HepG2 (cell line): Measurements from ENCODE around the gene TMEM190. TPM values are rescaled to one million over a fixed set of nuclear protein-coding genes. Genes with fewer than 3 reads are reported as not detected.
A peak's percentile ranks its signal among the peaks of the same experiment; 100 is the strongest.

ENCODE experiments used
- ATAC-seq: fragments of 200-7000 bp; cut with Tn5 transposase; 3 replicates; pipeline ENCODE4 v1.9.1; 2020; ENCODE audit warnings: mild to moderate bottlenecking, moderate library complexity
- BruUV-seq: library from RNA; stranded (reverse); fragments of 400-500 nt; replicated peaks from 2 replicates; lab custom pipeline; 2021; lab: Mats Ljungman, UMichigan
- CTCF ChIA-PET: fragments of 300-600 bp; formaldehyde crosslinking; extraction: SDS; loops from one replicate; lab custom pipeline; 2021; ENCODE audit warnings: low total read pairs, inconsistent platforms, low intra/inter-chr PET ratio; lab: Yijun Ruan, JAX
- POLR2A ChIA-PET: fragments of 350-600 bp; sonication (Branson Sonifier 250); formaldehyde crosslinking; loops from one replicate; lab custom pipeline; 2020; ENCODE audit warnings: antibody characterized with exemption, inconsistent platforms; lab: Yijun Ruan, JAX
- DNase-seq: peaks from one replicate; pipeline ENCODE4 v3.0.0-alpha.2; 2015; ENCODE audit warnings: low spot score
- FAIRE-seq: peaks from 3 replicates; lab custom pipeline; 2011; peaks lifted over from hg19 to GRCh38; lab: Jason Lieb, UNC
- H2AFZ ChIP-seq: one replicate; pipeline ENCODE4 v1.6.1; 2011; ENCODE audit warnings: low read length, inconsistent platforms
- H3K27ac ChIP-seq: fragments of 300-600 bp; 3 replicates; pipeline ENCODE4 v1.8.0; 2011; ENCODE audit warnings: mixed run types, mild to moderate bottlenecking, mixed read lengths, low read length, inconsistent platforms; ENCODE audit not compliant: insufficient read depth; ENCODE audit errors: extremely low read length
- H3K27me3 ChIP-seq, 2 experiments: fragments of 200-600 bp in 1 of 2; 2 replicates in 1 of 2; 3 replicates in 1 of 2; pipeline versions ENCODE4 v1.6.0 to v1.8.0; 2011; ENCODE audit warnings: low read length in 2 of 2, mild to moderate bottlenecking in 2 of 2, moderate library complexity in 2 of 2, inconsistent platforms in 1 of 2; ENCODE audit not compliant: insufficient read depth in 2 of 2, control insufficient read depth in 1 of 2
- H3K36me3 ChIP-seq, 2 experiments: fragments of 200-600 bp in 1 of 2; replicated peaks in 1 of 2; 2 replicates in 1 of 2; 3 replicates in 1 of 2; pipeline versions ENCODE4 v1.5.1 to v1.8.0; 2011; ENCODE audit warnings: low read length in 2 of 2, inconsistent platforms in 1 of 2; ENCODE audit not compliant: insufficient read depth in 2 of 2, control insufficient read depth in 1 of 2
- H3K4me1 ChIP-seq: 2 replicates; pipeline ENCODE4 v1.5.1; 2012; ENCODE audit warnings: low read length, inconsistent platforms; ENCODE audit not compliant: insufficient read depth
- H3K4me2 ChIP-seq: 2 replicates; pipeline ENCODE4 v1.6.0; 2011; ENCODE audit warnings: low read depth, low read length, inconsistent platforms
- H3K4me3 ChIP-seq, 3 experiments: fragments of 200-600 bp in 1 of 3; sonication (generic), shearing (Covaris generic) in 1 of 3; replicated peaks in 1 of 3; 2 replicates each; pipeline ENCODE4 v1.5.1; 2011 to 2016; ENCODE audit warnings: low read length in 3 of 3, inconsistent platforms in 2 of 3, low read depth in 2 of 3, mild to moderate bottlenecking in 2 of 3, control low read depth in 1 of 3, mixed read lengths in 1 of 3; ENCODE audit not compliant: insufficient read depth in 1 of 3
- H3K79me2 ChIP-seq: one replicate; pipeline ENCODE4 v1.6.1; 2011; ENCODE audit warnings: low read length, inconsistent platforms; ENCODE audit not compliant: insufficient read depth
- H3K9ac ChIP-seq: 2 replicates; pipeline ENCODE4 v1.6.0; 2011; ENCODE audit warnings: mild to moderate bottlenecking, low read depth, low read length, inconsistent platforms; ENCODE audit not compliant: insufficient read depth
- H3K9me3 ChIP-seq: 2 replicates; pipeline ENCODE4 v1.5.1; 2012; ENCODE audit warnings: mild to moderate bottlenecking, low read length
- H4K20me1 ChIP-seq: 2 replicates; pipeline ENCODE4 v1.6.0; 2011; ENCODE audit warnings: inconsistent platforms, mild to moderate bottlenecking, low read length, moderate library complexity; ENCODE audit not compliant: insufficient read depth
- CBX2 ChIP-seq, 2 experiments: fragments of 200-600 bp in 1 of 2; sonication (generic); formaldehyde crosslinking in 1 of 2; IDR thresholded peaks; 2 replicates each; pipeline versions ENCODE4 v1.7.0 to v1.8.1; 2018 to 2022; ENCODE audit warnings: low read depth in 2 of 2, low read length in 1 of 2, mild to moderate bottlenecking in 1 of 2, missing genetic modification reagents in 1 of 2
- EZH2 ChIP-seq: conservative IDR thresholded peaks from 2 replicates; pipeline ENCODE4 v1.6.1; 2012; ENCODE audit warnings: mild to moderate bottlenecking, low read depth, low read length, moderate library complexity
- FOXM1 ChIP-seq: sonication (generic); formaldehyde crosslinking; IDR thresholded peaks from 2 replicates; pipeline ENCODE4 v1.5.0; 2020; ENCODE audit warnings: missing genetic modification reagents
- GABPA ChIP-seq, 2 experiments: IDR thresholded peaks; 2 replicates each; pipeline ENCODE4 v1.6.1; 2011 to 2016; ENCODE audit warnings: low read depth in 2 of 2, low read length in 1 of 2, missing biosample characterization in 1 of 2, missing genetic modification characterization in 1 of 2
- GLI4 ChIP-seq: sonication (generic); formaldehyde crosslinking; IDR thresholded peaks from 2 replicates; pipeline ENCODE4 v1.5.1; 2020; ENCODE audit warnings: missing genetic modification reagents, mild to moderate bottlenecking, moderate library complexity, borderline replicate concordance
- MTF2 ChIP-seq: sonication (generic); formaldehyde crosslinking; IDR thresholded peaks from 2 replicates; pipeline ENCODE4 v1.5.0; 2020; ENCODE audit warnings: missing genetic modification reagents, borderline replicate concordance
- PRPF4 ChIP-seq: fragments of 200-400 bp; formaldehyde crosslinking; IDR thresholded peaks from 2 replicates; pipeline ENCODE4 v1.6.1; 2016; ENCODE audit warnings: low read length, low read depth; ENCODE audit not compliant: poor library complexity, severe bottlenecking
- REXO4 ChIP-seq: sonication (generic); formaldehyde crosslinking; IDR thresholded peaks from 2 replicates; pipeline ENCODE4 v1.8.0; 2022; ENCODE audit warnings: missing genetic modification reagents, mild to moderate bottlenecking, borderline replicate concordance
- ZNF350 ChIP-seq: sonication (generic); formaldehyde crosslinking; IDR thresholded peaks from 2 replicates; pipeline ENCODE4 v1.4.0; 2020; ENCODE audit warnings: mild to moderate bottlenecking, low read depth, missing genetic modification reagents, borderline replicate concordance
- ZNF547 ChIP-seq: sonication (generic); formaldehyde crosslinking; IDR thresholded peaks from 2 replicates; pipeline ENCODE4 v1.5.1; 2020; ENCODE audit warnings: mild to moderate bottlenecking, missing genetic modification reagents
- WGBS: methylation state at CpG from one replicate; pipeline ENCODE4 v1.1.6; 2017; ENCODE audit warnings: low lambda C conversion rate; 5-methylcytosine and 5-hydroxymethylcytosine counted together
- in situ Hi-C: cut with HindIII; loops from 2 replicates; pipeline ENCODE4 v1.10.0; 2017; ENCODE audit warnings: low pct_unique_long_range_greater_than_20kb; ENCODE audit not compliant: extremely low pct_ligation_motif_present
- intact Hi-C: fragments of 100-400 bp; cut with micrococcal nuclease; formaldehyde crosslinking; loops from one replicate; pipeline ENCODE4 v1.10.0; 2022; ENCODE audit not compliant: unreplicated experiment
- polyA plus RNA-seq, 8 experiments: library from polyadenylated mRNA; depleted of rRNA in 3 of 8; stranded (reverse) in 7 of 8; unstranded in 1 of 8; fragments of >200 nt; fragmentation: Illumina TruSeq in 4 of 8; extraction: Trizol in 4 of 8; gene quantifications; 2 replicates each; pipeline versions ENCODE4 v1.2.1 to v1.2.3, GENCODE V29; 2011 to 2016; ENCODE audit warnings: low read depth in 4 of 8, missing spikeins in 1 of 8, mixed read lengths in 1 of 8; ENCODE audit not compliant: insufficient read depth in 1 of 8
- total RNA-seq, 5 experiments: library from RNA; depleted of rRNA; stranded (reverse); fragments of >200 nt; fragmentation: Illumina TruSeq; extraction: Trizol; gene quantifications; 2 replicates each; pipeline ENCODE4 v1.2.3, GENCODE V29; 2016; ENCODE audit warnings: low read depth in 1 of 5
- TF ChIP-seq, protein P1 (sequence below): sonication (generic); formaldehyde crosslinking; IDR thresholded peaks from 2 replicates; pipeline ENCODE4 v1.4.0; 2020; ENCODE audit warnings: mild to moderate bottlenecking, missing genetic modification reagents
- TF ChIP-seq, protein P2 (sequence below): sonication (generic); formaldehyde crosslinking; IDR thresholded peaks from 2 replicates; pipeline ENCODE4 v1.4.0; 2020; ENCODE audit warnings: missing genetic modification reagents
- TF ChIP-seq, protein P3 (sequence below): sonication (generic); formaldehyde crosslinking; conservative IDR thresholded peaks from 2 replicates; pipeline ENCODE4 v1.8.0; 2022; ENCODE audit warnings: mild to moderate bottlenecking, moderate library complexity, missing genetic modification reagents

TMEM190 gene
- total and polyA plus RNA-seq, 2 of the 13 experiments (the other 11 are each of a cell fraction or from before 2014, with no cell fraction given) = 0.35 to 0.83 TPM

DNA sequence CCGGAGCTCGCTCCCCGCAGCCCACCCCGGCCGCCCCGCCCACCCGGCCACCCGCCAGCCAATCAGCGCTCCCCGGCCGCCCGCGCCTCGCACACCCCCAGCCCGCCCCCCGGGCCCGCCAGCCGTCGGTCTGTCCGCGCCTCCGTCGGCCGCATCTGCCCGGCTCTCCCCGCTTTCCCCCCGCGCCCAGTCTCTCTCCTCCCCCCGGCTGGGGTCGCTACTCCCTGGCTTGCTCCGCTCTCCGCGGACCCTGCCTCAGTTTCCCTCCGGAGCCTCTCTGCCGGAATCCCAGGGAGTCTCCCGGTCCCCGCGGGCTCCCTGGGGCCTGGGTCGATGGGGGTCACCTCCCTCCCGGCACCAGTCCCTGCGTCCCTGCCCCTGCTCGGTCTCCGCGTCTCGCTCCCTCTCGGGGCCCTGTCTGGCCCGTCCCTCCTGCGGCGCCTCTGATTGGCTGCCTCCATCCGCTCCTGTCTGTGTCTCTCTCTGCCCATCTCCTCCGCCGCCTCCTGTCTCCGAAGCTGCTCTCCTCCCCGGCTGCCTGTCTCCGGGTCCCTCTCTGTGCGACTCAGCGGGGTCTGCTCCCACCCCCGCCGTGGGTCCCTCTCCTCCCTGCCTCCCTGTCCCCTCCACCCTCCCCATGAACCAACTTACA, 6.8 kb upstream of the TMEM190 start:
- no peak overlapping the region for H3K9ac ChIP-seq
- peaks cover 7 to 35% of the 10 kb centered on the region in 2 experiments; a peak in 4 of 5 replicates for H3K27me3 ChIP-seq
- H4K20me1 ChIP-seq = no peaks in the 10 kb centered on the region
- intact Hi-C loops (no loop called here), in situ Hi-C loops (no loop called here)
- no peaks in the 10 kb centered on the region for H3K79me2 ChIP-seq
- no peaks in the 10 kb centered on the region for H3K36me3 ChIP-seq
- H3K4me1 ChIP-seq = peaks cover 47% of the 10 kb centered on the region
- no TSS peak for BruUV-seq
- POLR2A ChIA-PET = interaction anchor here (0.9 to 2.2 kb wide), 3 partner anchors 31 to 111 kb away, joined by 3 to 9 read pairs (median 3); partner anchors contain the start of genes PPP6R1 and UBE2S
- H3K9me3 ChIP-seq = no peaks in the 10 kb centered on the region
- CTCF ChIA-PET = no interaction called here
- 1% methylated on average over 34 of the region's 59 CpGs for WGBS
- FAIRE-seq (no peak), DNase-seq (no peak), ATAC-seq (peak; percentile 23)
- H2AFZ ChIP-seq = no peak overlapping the region
- H3K4me2 ChIP-seq = peak overlapping the region; percentile 67
- H3K27ac ChIP-seq = no peak overlapping the region
- peak overlapping the region in 2 of 3 experiments; percentile 54 to 66; a peak in 3 of 6 replicates for H3K4me3 ChIP-seq
- TF ChIP-seq PRPF4 (no peak), EZH2 (peak; percentile 66), GABPA (IDR thresholded peaks at IDR 0.05; ENCODE audit: low read depth, low read length) (no peak), GABPA (CRISPR knock-in tag; IDR thresholded peaks at IDR 0.05; ENCODE audit: low read depth) (no peak), CBX2 (IDR thresholded peaks at IDR 0.05; ENCODE audit: low read depth, low read length) (no peak), CBX2 (CRISPR knock-in tag; IDR thresholded peaks at IDR 0.05; ENCODE audit: low read depth) (no peak), ZNF350 (CRISPR knock-in tag) (no peak), REXO4 (CRISPR knock-in tag) (no peak), FOXM1 (CRISPR knock-in tag) (no peak), ZNF547 (CRISPR knock-in tag) (no peak), MTF2 (CRISPR knock-in tag) (peak; percentile 20; the same call in 1 of the 2 replicates), GLI4 (CRISPR knock-in tag) (no peak)
- TF ChIP-seq, protein P1, sequence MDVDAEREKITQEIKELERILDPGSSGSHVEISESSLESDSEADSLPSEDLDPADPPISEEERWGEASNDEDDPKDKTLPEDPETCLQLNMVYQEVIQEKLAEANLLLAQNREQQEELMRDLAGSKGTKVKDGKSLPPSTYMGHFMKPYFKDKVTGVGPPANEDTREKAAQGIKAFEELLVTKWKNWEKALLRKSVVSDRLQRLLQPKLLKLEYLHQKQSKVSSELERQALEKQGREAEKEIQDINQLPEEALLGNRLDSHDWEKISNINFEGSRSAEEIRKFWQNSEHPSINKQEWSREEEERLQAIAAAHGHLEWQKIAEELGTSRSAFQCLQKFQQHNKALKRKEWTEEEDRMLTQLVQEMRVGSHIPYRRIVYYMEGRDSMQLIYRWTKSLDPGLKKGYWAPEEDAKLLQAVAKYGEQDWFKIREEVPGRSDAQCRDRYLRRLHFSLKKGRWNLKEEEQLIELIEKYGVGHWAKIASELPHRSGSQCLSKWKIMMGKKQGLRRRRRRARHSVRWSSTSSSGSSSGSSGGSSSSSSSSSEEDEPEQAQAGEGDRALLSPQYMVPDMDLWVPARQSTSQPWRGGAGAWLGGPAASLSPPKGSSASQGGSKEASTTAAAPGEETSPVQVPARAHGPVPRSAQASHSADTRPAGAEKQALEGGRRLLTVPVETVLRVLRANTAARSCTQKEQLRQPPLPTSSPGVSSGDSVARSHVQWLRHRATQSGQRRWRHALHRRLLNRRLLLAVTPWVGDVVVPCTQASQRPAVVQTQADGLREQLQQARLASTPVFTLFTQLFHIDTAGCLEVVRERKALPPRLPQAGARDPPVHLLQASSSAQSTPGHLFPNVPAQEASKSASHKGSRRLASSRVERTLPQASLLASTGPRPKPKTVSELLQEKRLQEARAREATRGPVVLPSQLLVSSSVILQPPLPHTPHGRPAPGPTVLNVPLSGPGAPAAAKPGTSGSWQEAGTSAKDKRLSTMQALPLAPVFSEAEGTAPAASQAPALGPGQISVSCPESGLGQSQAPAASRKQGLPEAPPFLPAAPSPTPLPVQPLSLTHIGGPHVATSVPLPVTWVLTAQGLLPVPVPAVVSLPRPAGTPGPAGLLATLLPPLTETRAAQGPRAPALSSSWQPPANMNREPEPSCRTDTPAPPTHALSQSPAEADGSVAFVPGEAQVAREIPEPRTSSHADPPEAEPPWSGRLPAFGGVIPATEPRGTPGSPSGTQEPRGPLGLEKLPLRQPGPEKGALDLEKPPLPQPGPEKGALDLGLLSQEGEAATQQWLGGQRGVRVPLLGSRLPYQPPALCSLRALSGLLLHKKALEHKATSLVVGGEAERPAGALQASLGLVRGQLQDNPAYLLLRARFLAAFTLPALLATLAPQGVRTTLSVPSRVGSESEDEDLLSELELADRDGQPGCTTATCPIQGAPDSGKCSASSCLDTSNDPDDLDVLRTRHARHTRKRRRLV (CRISPR knock-in tag) = no peak
- TF ChIP-seq, protein P2, sequence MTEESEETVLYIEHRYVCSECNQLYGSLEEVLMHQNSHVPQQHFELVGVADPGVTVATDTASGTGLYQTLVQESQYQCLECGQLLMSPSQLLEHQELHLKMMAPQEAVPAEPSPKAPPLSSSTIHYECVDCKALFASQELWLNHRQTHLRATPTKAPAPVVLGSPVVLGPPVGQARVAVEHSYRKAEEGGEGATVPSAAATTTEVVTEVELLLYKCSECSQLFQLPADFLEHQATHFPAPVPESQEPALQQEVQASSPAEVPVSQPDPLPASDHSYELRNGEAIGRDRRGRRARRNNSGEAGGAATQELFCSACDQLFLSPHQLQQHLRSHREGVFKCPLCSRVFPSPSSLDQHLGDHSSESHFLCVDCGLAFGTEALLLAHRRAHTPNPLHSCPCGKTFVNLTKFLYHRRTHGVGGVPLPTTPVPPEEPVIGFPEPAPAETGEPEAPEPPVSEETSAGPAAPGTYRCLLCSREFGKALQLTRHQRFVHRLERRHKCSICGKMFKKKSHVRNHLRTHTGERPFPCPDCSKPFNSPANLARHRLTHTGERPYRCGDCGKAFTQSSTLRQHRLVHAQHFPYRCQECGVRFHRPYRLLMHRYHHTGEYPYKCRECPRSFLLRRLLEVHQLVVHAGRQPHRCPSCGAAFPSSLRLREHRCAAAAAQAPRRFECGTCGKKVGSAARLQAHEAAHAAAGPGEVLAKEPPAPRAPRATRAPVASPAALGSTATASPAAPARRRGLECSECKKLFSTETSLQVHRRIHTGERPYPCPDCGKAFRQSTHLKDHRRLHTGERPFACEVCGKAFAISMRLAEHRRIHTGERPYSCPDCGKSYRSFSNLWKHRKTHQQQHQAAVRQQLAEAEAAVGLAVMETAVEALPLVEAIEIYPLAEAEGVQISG = no peak
- TF ChIP-seq, protein P3, sequence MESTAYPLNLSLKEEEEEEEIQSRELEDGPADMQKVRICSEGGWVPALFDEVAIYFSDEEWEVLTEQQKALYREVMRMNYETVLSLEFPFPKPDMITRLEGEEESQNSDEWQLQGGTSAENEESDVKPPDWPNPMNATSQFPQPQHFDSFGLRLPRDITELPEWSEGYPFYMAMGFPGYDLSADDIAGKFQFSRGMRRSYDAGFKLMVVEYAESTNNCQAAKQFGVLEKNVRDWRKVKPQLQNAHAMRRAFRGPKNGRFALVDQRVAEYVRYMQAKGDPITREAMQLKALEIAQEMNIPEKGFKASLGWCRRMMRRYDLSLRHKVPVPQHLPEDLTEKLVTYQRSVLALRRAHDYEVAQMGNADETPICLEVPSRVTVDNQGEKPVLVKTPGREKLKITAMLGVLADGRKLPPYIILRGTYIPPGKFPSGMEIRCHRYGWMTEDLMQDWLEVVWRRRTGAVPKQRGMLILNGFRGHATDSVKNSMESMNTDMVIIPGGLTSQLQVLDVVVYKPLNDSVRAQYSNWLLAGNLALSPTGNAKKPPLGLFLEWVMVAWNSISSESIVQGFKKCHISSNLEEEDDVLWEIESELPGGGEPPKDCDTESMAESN (CRISPR knock-in tag) = no peak
